Measurements from ENCODE around the gene MED22. TPM values are rescaled to one million over a fixed set of nuclear protein-coding genes. Genes with fewer than 3 reads are reported as not detected.

MED22 gene
- total and polyA plus RNA-seq, 3 donors from 2014 or later: 20.2 to 29.3 (median 25.9) TPM

GRCh38 chr9:133349965-133350616, 2.2 kb upstream of the MED22 start:
- H3K27me3 ChIP-seq: no peaks in the 10 kb centered on the region
- H3K36me3 ChIP-seq (ENCODE audit: low read depth, missing control alignments): no peaks in the 10 kb centered on the region
- intact Hi-C loops (cut with DNase I; ENCODE audit: low total_unique reads): no loop called here
- H3K27ac ChIP-seq: no peak overlapping the region
- no peak for DNase-seq
- H3K9me3 ChIP-seq: no peaks in the 10 kb centered on the region
- H3K4me1 ChIP-seq: peaks cover 24% of the 10 kb centered on the region
- TF ChIP-seq CTCF (IDR thresholded peaks at IDR 0.05) (no peak), POLR2A (IDR thresholded peaks at IDR 0.05) (no peak)
- WGBS, 2 donors: 80 to 81% methylated on average over 15 of the region's 15 CpGs
- H3K4me3 ChIP-seq: no peak overlapping the region

GRCh38 chr9:133348718-133349573, 1.0 kb upstream of the MED22 start:
- H3K4me1 ChIP-seq: peaks cover 24% of the 10 kb centered on the region
- no peaks in the 10 kb centered on the region for H3K9me3 ChIP-seq
- H3K4me3 ChIP-seq: peak overlapping the region; percentile 98 to 99
- peak overlapping the region; percentile 89 to 90 for H3K27ac ChIP-seq
- WGBS, 2 donors: 9 to 14% methylated on average over 24 to 25 of the region's 25 CpGs
- H3K27me3 ChIP-seq: no peaks in the 10 kb centered on the region
- no peaks in the 10 kb centered on the region for H3K36me3 ChIP-seq (ENCODE audit: low read depth, missing control alignments)
- intact Hi-C loops (cut with DNase I; ENCODE audit: low total_unique reads): no loop called here
- DNase-seq: no peak
- TF ChIP-seq POLR2A (IDR thresholded peaks at IDR 0.05) (no peak), CTCF (IDR thresholded peaks at IDR 0.05) (no peak)

GRCh38 chr9:133347515-133347984, 381 bp downstream of the MED22 start:
- no peaks in the 10 kb centered on the region for H3K36me3 ChIP-seq (ENCODE audit: low read depth, missing control alignments)
- H3K4me3 ChIP-seq: peak overlapping the region; percentile 98 to 99
- H3K9me3 ChIP-seq: no peaks in the 10 kb centered on the region
- intact Hi-C loops (cut with DNase I; ENCODE audit: low total_unique reads): no loop called here
- no peak for DNase-seq
- H3K4me1 ChIP-seq: peaks cover 24% of the 10 kb centered on the region
- H3K27me3 ChIP-seq: no peaks in the 10 kb centered on the region
- TF ChIP-seq CTCF (IDR thresholded peaks at IDR 0.05) (no peak), POLR2A (IDR thresholded peaks at IDR 0.05) (no peak)
- 0 to 2% methylated on average over 18 to 34 of the region's 41 CpGs for WGBS, 2 donors
- H3K27ac ChIP-seq: peak overlapping the region; percentile 89 to 90

- H3K4me1 ChIP-seq: peaks cover 24% of the 10 kb centered on the region
- TF ChIP-seq CTCF (IDR thresholded peaks at IDR 0.05): no peak
- DNase-seq: no peak
- peak overlapping the region; percentile 89 to 90 for H3K27ac ChIP-seq
- no peak overlapping the region for H3K4me3 ChIP-seq
- 38 to 48% methylated on average over 15 of the region's 15 CpGs for WGBS, 2 donors
- H3K36me3 ChIP-seq (ENCODE audit: low read depth, missing control alignments): no peaks in the 10 kb centered on the region
- intact Hi-C loops (cut with DNase I; ENCODE audit: low total_unique reads): no loop called here
- no peaks in the 10 kb centered on the region for H3K27me3 ChIP-seq
- no peaks in the 10 kb centered on the region for H3K9me3 ChIP-seq
Measured at GRCh38 chr9:133346021-133346785, 1.7 kb downstream of the MED22 start.
